Ovary (tissue), 9 donors: ENCODE results near the gene VAPA. TPM values are rescaled to one million over a fixed set of nuclear protein-coding genes. Genes with fewer than 3 reads are reported as not detected.
A peak's percentile ranks its signal among the peaks of the same experiment; 100 is the strongest.

Experiments used
- DNase-seq, 5 donors: peaks; one replicate each; pipeline ENCODE4 v3.0.0-alpha.2; 2019 to 2020
- H3K27ac ChIP-seq, 2 donors: fragments of 200-600 bp; one replicate each; pipeline versions ENCODE4 v1.5.1 to v1.8.0; 2019 to 2022
- H3K27me3 ChIP-seq: fragments of 200-600 bp; one replicate; pipeline ENCODE4 v1.8.0; 2022
- H3K36me3 ChIP-seq: fragments of 200-600 bp; sonication (generic); one replicate; pipeline ENCODE4 v1.5.1; 2019
- H3K4me1 ChIP-seq: one replicate; pipeline ENCODE4 v1.8.1; 2013; ENCODE audit warnings: mild to moderate bottlenecking, moderate library complexity; ENCODE audit not compliant: insufficient read depth
- H3K4me3 ChIP-seq: fragments of 200-600 bp; sonication (generic); one replicate; pipeline ENCODE4 v1.5.1; 2017
- H3K9me3 ChIP-seq, 2 donors: fragments of 200-600 bp in 1 of 2; sonication (generic) in 1 of 2; one replicate each; pipeline versions ENCODE4 v1.5.1 to v1.8.1; 2013 to 2019; ENCODE audit warnings: mild to moderate bottlenecking in 1 of 2, moderate library complexity in 1 of 2
- CTCF ChIP-seq, 3 donors: fragments of 450-650 bp in 2 of 3; fragments of 200-600 bp in 1 of 3; IDR thresholded peaks; one replicate each; pipeline versions ENCODE4 v1.5.1 to v1.8.0; 2016 to 2022; ENCODE audit warnings: antibody characterized with exemption in 3 of 3, mild to moderate bottlenecking in 1 of 3
- EP300 ChIP-seq: sonication (generic); formaldehyde crosslinking; IDR thresholded peaks from one replicate; pipeline ENCODE4 v1.6.1; 2017; ENCODE audit warnings: antibody characterized with exemption
- POLR2A ChIP-seq: fragments of 450-650 bp; IDR thresholded peaks from one replicate; pipeline ENCODE4 v1.6.1; 2017; ENCODE audit warnings: antibody characterized with exemption, mild to moderate bottlenecking, moderate library complexity
- WGBS, 3 donors: extraction: QIAGEN DNeasy Blood & Tissue Kit in 1 of 3; methylation state at CpG; one replicate each; pipeline versions ENCODE4 v1.1.5 to v1.1.7; 2013 to 2017; 5-methylcytosine and 5-hydroxymethylcytosine counted together
- intact Hi-C, 4 donors: fragments of 100-400 bp; cut with DNase I; formaldehyde crosslinking; loops; one replicate each; pipeline versions ENCODE4 v1.11.0 to v1.15.1; 2022 to 2023
- polyA plus RNA-seq, 2 donors: library from polyadenylated mRNA; stranded (reverse); fragments of 200-250 nt in 1 of 2; fragments of 350-450 nt in 1 of 2; fragmentation: Illumina TruSeq in 1 of 2; extraction: RNeasy Lipid Tissue Mini Kit (QIAGEN cat#74804) in 1 of 2; gene quantifications; one replicate each; pipeline ENCODE4 v1.2.3, GENCODE V29; 2013 to 2014
- total RNA-seq, 7 donors: library from RNA; depleted of rRNA in 2 of 7; stranded (reverse); fragments of >200 nt in 2 of 7; fragmentation: NEBNext Ultra II Directional in 3 of 7; extraction: Animal tissue kit (Norgen Biotek cat#: 25700) in 3 of 7; gene quantifications; one replicate each; pipeline versions ENCODE4 v1.1.0 to v1.2.4, GENCODE V29; 2016 to 2023
- donor health status: DM: no; HTN: no; CAD: no; lungs with moderate emphysema.
- donor health status: DM: no; HTN: no; CAD: no.
- donor health status: Bipolar disorder and iron deficiency.
- donor health status: DM: yes; HTN: yes; CAD: no.
- donor health status: DM: no; HTN: no; CAD: no.
- donor health status: DM: yes; HTN: yes; CAD: no.

The VAPA gene
- total and polyA plus RNA-seq, 9 donors, result 164 to 369 (median 254) TPM

- WGBS, 3 donors, result 91 to 92% (median 91%) methylated on average over 4 of the region's 4 CpGs
These were observed 46.7 kb upstream of the VAPA start for GRCh38 chr18:9867071-9867594.

GRCh38 chr18:9868857-9869714 is 44.7 kb upstream of the VAPA start:
- Histone ChIP-seq H3K27me3 (no peaks in the 10 kb centered on the region), H3K4me3 (no peak overlapping the region), H3K27ac (peak overlapping the region in 1 of 2 donors; percentile 56), H3K9me3 (no peaks in the 10 kb centered on the region), H3K36me3 (no peaks in the 10 kb centered on the region), H3K4me1 (peaks cover 17% of the 10 kb centered on the region)
- TF ChIP-seq CTCF (IDR thresholded peaks at IDR 0.05), result no peak
- no peak for TF ChIP-seq POLR2A
- TF ChIP-seq EP300, result no peak
- intact Hi-C loops, result no loop called here
- 31 to 35% (median 34%) methylated on average over 6 of the region's 6 CpGs for WGBS, 3 donors
- DNase-seq, result no peak

More at GRCh38 chr18:9867071-9867594, 46.7 kb upstream of the VAPA start:
- DNase-seq, result no peak
- Histone ChIP-seq H3K9me3 (no peaks in the 10 kb centered on the region), H3K4me3 (no peak overlapping the region), H3K27me3 (no peaks in the 10 kb centered on the region), H3K4me1 (peaks cover 17% of the 10 kb centered on the region), H3K27ac (no peak overlapping the region), H3K36me3 (no peaks in the 10 kb centered on the region)
- TF ChIP-seq CTCF (IDR thresholded peaks at IDR 0.05) (no peak), POLR2A (no peak), EP300 (no peak)
- intact Hi-C loops, result no loop called here

- intact Hi-C loops, result no loop called here
- H3K4me1 ChIP-seq, result peaks cover 17% of the 10 kb centered on the region
- DNase-seq, result peak; percentile 49 to 76 (median 60)
- H3K36me3 ChIP-seq, result no peaks in the 10 kb centered on the region
- no peaks in the 10 kb centered on the region for H3K9me3 ChIP-seq
- WGBS, 3 donors, result 47 to 51% (median 50%) methylated on average over 9 of the region's 9 CpGs
- H3K4me3 ChIP-seq, result no peak overlapping the region
- no peaks in the 10 kb centered on the region for H3K27me3 ChIP-seq
- no peak for TF ChIP-seq CTCF (IDR thresholded peaks at IDR 0.05)
- TF ChIP-seq POLR2A, result no peak
- peak; percentile 33 for TF ChIP-seq EP300
- peak overlapping the region in 1 of 2 donors; percentile 56 for H3K27ac ChIP-seq
These were observed 43.9 kb upstream of the VAPA start for GRCh38 chr18:9869715-9870430.

DNA sequence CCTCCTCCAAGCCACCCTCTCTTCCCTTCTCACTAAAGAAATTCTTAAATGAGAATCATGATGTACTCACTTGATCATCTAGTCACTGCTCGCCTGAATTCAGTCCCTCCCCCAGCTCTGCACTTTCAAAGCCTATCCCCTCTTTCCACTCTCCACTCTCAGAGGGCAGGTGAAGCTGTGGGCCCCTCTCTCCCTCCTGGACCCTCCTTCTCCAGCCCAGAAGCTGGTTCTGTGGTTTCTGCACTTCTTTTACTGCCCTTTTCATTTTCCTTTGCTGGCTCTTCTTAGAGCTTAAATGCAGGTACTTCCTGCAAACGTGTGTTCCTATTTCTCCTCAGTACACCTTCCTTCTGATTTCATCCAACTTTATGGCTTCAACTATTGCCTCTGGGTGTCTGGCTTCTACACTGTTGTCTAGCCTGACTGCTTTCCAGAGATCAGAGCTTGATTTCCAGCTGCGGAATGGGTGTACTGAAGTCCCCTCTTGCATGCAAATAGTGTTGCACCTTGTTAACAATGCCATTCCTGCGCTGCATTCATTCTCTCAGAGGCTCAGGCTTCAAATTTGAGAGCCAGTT is 43.3 kb upstream of the VAPA start:
- no peak for TF ChIP-seq POLR2A
- TF ChIP-seq EP300, result no peak
- no peak for TF ChIP-seq CTCF (IDR thresholded peaks at IDR 0.05)
- H3K4me3 ChIP-seq, result no peak overlapping the region
- H3K4me1 ChIP-seq, result peaks cover 17% of the 10 kb centered on the region
- no peaks in the 10 kb centered on the region for H3K36me3 ChIP-seq
- no peaks in the 10 kb centered on the region for H3K9me3 ChIP-seq
- H3K27ac ChIP-seq, result peak overlapping the region in 1 of 2 donors; percentile 56
- DNase-seq, result no peak
- intact Hi-C loops, result no loop called here
- H3K27me3 ChIP-seq, result no peaks in the 10 kb centered on the region
- 66 to 75% (median 68%) methylated on average over 4 of the region's 4 CpGs for WGBS, 3 donors
